Adipose tissue (tissue), 3 donors: ENCODE data around the gene ARHGAP9. TPM values are rescaled to one million over a fixed set of nuclear protein-coding genes. Genes with fewer than 3 reads are reported as not detected.
"Not testable (repeated sequence)": the region's sequence is repeated elsewhere in the genome, so short reads cannot be mapped to it uniquely, and the experiment has no call there.

Experiments used
- H3K27ac ChIP-seq: one replicate; pipeline ENCODE4 v1.5.1; 2013; ENCODE audit warnings: low read depth, low read length
- WGBS, 3 donors: extraction: QIAGEN DNeasy Blood & Tissue Kit; methylation state at CpG; one replicate each; pipeline ENCODE4 v1.1.7; 2013; 5-methylcytosine and 5-hydroxymethylcytosine counted together
- polyA plus RNA-seq, 3 donors: library from polyadenylated mRNA; stranded (reverse); fragments of 200-250 nt; gene quantifications; one replicate each; pipeline ENCODE4 v1.2.3, GENCODE V29; 2013
- donor health status: healthy with polysubstance abuse.
- donor health status: Bipolar disorder and iron deficiency.
- donor health status: healthy.

Gene ARHGAP9
- polyA plus RNA-seq, 3 donors = 2.6 to 33.6 (median 28.7) TPM

DNA sequence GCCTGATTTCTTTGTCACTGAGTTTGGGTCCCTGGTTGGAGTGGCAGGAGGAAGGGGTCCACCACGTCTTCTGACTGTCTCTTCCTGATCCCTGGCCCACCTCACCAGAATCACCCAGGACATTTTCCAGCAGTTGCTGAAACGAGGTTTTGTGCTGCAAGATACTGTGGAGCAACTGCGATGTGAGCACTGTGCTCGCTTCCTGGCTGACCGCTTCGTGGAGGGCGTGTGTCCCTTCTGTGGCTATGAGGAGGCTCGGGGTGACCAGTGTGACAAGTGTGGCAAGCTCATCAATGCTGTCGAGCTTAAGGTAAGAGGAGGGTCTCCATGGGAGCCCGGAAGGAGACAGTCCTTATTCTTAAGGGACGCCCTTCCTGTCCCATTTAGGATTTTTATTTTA, 20.5 kb upstream of the ARHGAP9 start:
- 75 to 93% (median 90%) methylated on average over 11 of the region's 11 CpGs for WGBS, 3 donors
- no peak overlapping the region for H3K27ac ChIP-seq

DNA sequence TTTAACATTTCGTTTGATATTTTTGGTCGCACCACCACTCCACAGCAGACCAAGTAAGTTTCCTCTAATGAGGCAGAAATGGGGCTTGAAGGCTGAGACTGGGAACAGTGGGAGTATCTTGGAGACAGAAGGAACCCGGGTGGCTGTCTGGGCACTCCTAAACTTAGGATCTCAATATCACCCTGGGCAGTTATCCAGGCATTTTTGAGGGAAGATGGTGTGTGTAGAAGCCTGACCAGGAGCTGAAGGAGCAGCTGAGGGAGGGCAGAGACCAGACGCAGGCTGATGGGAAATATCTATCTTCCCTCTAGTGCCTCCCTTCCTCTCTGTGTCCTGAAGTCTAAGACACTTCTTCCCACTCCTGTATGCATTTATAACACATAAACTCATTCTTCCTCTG, 18.9 kb upstream of the ARHGAP9 start:
- WGBS, 3 donors = 90 to 96% (median 94%) methylated on average over 4 of the region's 4 CpGs
- no peak overlapping the region for H3K27ac ChIP-seq

DNA sequence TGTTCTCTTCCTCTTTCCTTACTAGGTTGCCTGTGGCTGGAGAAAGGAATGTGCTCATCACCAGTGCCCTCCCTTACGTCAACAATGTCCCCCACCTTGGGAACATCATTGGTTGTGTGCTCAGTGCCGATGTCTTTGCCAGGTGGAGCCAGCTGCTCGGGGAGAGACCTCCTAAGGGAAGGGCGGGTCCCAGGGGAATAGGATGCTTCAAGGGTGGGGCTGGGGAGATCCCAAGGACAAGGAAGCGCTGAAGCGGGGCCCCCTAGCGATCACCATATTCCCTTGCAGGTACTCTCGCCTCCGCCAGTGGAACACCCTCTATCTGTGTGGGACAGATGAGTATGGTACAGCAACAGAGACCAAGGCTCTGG, 18.5 kb upstream of the ARHGAP9 start:
- H3K27ac ChIP-seq = no peak overlapping the region
- 85 to 94% (median 88%) methylated on average over 9 of the region's 9 CpGs for WGBS, 3 donors

DNA sequence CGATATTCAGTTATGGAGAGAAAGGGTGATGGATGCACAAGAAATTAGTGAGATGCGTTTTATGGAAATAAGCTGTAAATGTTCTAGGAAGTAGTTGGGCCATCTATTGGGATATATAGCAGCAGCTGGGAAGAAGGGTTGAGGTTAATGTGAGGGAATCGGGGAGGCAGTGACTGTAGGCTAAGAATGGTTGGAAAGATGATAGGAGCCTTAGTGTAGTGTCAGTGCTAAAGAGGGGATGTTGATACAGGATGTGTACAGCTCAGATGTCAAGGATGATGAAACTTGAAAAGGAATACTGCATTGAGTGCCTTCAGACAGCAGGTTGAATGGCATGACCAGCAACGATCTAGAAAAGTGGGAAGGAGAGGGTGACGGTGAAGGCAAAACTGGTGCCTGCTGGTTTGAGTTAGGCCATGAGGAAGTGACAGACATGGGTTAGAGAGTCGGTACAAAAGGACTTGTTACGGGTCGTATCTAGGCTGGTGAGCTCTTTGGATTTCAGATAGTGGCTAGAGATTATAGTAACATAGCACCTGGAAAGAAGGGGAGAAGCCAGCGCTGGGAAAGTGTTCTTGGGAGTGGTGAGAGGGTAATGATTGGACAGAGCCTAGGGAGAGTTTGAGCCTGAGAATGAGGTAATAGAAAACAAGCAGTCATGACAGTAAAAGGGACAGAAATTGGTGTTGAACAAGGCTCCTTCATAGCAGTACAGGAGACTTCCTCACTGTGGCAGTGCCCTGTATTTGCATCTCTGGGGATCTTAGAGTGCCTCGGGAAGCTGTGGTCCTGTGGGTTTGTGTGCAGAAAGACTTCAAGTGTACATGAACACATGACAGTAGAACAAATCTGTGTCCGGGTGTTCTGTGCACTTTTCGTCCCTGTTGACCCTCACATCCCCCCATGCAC, 17.8 kb upstream of the ARHGAP9 start:
- whole genome bisulfite sequencing, 3 donors = 90 to 94% (median 93%) methylated on average over 12 of the region's 12 CpGs
- no peak overlapping the region for H3K27ac ChIP-seq

DNA sequence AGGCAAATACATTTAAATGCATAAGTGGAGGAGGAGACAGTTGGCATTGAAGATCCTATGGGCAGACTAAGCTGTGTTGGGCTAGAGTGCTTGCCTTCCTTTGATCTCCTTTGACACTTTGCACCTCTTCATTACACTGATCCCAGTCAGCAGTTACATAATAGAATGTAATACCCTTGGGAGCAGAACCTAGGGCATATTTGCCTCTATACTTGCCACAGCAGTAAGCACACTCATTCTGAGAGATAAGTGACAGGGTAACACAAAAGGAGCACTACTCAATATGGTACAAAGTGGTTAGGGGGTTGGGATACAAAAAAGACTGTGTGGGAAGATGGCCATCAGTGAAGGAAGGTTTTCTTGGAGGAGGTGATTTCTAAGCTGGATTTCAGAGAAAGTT, 17.2 kb upstream of the ARHGAP9 start:
- H3K27ac ChIP-seq = no peak overlapping the region

DNA sequence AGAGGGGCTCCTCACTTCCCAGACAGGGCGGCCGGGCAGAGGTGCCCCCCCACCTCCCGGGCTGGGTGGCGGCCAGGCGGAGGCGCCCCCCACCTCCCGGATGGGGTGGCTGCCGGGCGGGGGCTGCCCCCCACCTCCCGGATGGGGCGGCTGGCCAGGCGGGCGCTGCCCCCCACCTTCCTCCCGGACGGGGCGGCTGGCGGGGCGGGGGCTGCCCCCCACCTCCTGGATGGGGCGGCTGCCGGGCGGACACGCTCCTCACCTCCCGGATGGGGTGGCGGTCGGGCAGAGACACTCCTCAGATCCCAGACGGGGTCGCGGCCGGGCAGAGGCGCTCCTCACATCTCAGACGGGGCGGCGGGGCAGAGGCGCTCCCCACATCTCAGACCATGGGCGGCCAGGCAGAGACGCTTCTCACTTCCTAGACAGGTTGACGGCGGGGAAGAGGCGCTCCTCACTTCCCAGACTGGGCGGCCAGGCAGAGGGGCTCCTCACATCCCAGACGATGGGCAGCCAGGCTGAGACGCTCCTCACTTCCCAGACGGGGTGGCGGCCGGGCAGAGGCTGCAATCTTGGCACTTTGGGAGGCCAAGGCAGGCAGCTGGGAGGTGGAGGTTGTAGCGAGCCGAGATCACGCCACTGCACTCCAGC, 15.5 kb upstream of the ARHGAP9 start:
- H3K27ac ChIP-seq = not testable (repeated sequence)
- 94 to 97% (median 97%) methylated on average over 23 to 45 of the region's 48 CpGs for WGBS, 3 donors

DNA sequence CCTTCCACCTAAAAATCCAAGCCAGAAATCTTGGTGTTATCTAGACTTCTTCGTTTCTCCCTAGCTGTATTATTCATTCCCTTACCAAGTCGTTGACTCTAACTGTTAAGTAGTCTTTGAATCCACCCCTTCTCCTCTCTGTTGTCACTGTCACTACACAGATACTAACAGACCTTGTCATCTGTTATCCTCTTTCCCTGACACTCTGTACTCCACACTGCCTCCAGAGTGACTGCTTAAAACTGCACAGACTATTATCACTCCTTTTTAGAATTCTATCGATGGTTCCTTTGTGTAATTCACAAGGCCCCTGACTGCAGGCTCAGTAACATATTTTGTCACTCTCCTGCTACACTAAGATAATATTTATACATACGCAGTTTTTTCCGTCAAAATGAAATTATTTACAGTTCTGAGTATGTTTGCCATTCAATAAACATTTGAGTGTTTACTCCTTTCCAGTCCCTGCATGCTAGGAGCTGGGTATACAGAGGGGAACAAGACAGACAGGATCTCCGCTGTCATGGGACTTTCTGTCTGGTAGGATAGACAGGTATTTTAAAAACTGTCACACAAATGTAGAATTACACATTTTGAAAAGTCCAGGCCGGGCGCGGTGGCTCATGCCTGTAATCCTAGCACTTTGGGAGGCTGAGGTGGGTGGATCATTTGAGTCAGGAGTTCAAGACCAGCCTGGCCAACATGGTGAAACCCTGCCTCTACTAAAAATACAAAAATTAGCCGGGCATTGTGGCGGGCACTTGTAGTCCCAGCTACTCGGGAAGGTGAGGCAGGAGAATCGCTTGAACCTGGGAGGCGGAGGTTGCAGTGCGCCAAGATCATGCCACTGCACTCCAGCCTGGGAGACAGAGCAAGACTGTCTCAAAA, 12.0 kb upstream of the ARHGAP9 start:
- H3K27ac ChIP-seq = no peak overlapping the region
- WGBS, 3 donors = 88 to 96% (median 94%) methylated on average over 15 of the region's 15 CpGs

DNA sequence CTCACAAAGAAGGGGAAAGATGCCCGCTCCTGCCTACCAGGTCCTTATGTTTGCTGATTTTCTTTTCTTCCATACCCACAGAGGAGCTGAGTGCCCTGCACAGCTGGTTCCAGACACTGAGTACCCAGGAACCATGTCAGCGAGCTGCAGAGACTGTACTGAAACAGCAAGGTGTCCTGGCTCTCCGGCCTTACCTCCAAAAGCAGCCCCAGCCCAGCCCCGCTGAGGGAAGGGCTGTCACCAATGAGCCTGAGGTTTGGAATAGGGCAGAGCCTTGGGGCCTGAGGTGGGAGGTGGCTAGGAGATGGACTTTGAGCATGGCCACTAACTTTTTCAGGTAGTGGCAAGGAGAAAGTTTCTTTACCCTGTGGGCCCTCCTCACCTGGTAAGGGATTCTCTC, 10.5 kb upstream of the ARHGAP9 start:
- WGBS, 3 donors = 93 to 97% (median 97%) methylated on average over 4 of the region's 4 CpGs
- no peak overlapping the region for H3K27ac ChIP-seq

DNA sequence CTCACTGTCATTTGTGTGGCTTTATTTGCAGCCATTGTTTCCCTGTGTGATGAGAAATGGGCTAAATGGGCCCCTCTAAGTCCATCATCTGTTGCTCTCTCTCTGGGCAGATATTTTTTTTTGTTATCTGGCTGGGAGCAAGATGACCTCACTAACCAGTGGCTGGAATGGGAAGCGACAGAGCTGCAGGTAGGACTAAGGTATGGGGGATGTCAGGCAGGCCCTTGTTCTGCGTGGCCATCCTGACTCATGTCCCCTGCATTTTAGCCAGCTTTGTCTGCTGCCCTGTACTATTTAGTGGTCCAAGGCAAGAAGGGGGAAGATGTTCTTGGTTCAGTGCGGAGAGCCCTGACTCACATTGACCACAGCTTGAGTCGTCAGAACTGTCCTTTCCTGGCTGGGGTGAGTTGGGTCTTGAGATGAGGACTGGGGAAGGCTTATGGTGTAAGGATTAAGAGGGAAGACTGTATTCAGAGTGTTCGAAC, 9.5 kb upstream of the ARHGAP9 start:
- WGBS, 3 donors = 76 to 89% (median 89%) methylated on average over 5 of the region's 5 CpGs
- H3K27ac ChIP-seq = no peak overlapping the region

DNA sequence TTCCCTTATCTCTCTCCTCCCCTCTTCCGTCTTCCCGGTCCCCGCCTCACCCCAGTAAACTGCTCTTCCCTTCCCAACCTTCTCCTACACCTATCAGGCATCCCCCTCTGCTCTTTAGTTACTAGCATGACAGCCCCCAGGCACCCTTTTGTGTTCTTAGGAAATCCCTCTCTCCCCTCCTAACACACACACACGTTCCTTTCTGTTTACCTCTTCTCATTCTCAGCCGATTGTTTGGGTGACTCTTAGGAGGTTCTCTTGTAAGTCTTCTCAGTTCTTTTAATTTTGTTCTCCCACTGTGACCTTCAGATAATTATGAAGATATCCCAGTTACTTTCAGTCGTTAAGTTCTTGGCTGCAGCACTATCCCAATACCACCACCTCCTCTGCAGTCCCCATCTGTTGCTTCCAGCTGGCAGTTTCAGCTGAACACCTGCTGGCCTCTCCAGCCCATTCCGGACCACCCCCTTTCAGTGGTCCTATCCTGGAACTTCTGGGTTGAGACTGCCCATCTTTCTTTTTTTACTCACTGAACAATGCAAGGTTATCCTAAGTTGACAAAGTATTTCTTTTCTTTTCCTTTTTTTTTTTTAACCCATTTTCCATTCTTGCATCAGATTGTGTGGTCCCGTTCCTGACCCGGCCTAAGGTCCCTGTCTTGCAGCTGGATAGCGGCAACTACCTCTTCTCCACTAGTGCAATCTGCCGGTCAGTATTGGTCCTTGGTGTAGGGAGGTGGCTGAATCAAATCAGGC, 8.9 kb upstream of the ARHGAP9 start:
- 18 to 31% (median 30%) methylated on average over 11 of the region's 11 CpGs for WGBS, 3 donors
- H3K27ac ChIP-seq = no peak overlapping the region

DNA sequence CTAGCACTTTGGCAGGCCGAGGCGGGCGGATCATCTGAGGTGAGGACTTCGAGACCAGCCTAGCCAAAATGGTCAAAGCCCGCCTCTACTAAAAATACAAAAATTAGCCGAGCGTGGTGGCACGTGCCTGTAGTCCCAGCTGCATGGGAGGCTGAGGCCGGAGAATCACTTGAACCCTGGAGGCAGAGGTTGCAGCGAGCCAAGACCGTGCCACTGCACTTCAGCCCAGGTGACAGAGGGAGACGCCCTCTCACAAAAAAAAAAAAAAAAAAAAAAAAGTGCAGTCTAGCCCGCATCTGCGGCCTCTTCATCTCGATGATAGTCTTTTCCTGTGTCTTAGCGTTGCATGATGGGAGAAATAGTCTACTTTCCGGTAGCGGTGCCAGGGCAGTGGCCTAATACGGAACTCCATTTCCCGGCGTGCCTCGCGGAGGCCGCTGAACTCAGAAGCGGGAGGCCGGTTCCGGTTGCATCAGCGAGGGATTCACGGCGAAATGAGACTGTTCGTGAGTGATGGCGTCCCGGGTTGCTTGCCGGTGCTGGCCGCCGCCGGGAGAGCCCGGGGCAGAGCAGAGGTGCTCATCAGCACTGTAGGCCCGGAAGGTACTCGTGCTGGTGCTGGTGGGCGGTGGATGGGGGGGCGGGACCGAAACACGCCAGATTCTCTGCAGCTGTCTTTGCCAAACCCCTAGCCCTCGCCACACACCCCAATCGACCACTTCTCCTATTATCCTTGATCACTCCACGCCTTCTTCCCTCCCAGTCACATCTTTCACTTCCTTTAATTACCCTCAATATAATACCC, 8.1 kb upstream of the ARHGAP9 start, which contains the start of gene MARS1:
MARS1 (plus strand) TSS at position 472 of the 805 bp plus-strand sequence; CDS start at position 495, 23 bp downstream.
- WGBS, 3 donors = 8 to 10% (median 9%) methylated on average over 42 to 47 of the region's 47 CpGs
- H3K27ac ChIP-seq = no peak within 1 kb of the TSS

DNA sequence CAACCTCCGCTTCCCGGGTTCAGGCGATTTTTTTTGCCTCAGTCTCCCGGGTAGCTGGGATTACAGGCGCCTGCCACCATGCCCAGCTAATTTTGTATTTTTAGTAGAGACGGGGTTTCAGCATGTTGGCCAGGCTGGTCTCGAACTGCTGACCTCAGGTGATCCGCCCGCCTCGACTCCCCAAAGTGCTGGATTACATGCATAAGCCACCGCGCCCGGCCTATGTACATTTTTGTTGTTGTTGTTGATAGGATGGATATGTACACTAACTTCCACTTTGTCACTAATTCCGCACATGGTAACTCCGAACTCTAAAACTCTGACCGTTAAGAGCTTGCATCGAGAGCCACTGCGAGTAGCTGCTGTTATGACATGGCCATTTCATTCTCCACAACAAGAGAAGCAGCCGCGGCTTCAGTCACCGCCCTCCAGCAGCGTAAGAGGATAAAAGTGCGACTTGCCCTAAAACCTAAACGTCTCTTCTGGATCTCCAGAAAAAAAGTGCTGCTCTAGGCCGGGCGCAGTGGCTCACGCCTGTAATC, 7.5 kb upstream of the ARHGAP9 start:
- no peak overlapping the region for H3K27ac ChIP-seq
- WGBS, 3 donors = 81 to 90% (median 87%) methylated on average over 27 of the region's 27 CpGs

DNA sequence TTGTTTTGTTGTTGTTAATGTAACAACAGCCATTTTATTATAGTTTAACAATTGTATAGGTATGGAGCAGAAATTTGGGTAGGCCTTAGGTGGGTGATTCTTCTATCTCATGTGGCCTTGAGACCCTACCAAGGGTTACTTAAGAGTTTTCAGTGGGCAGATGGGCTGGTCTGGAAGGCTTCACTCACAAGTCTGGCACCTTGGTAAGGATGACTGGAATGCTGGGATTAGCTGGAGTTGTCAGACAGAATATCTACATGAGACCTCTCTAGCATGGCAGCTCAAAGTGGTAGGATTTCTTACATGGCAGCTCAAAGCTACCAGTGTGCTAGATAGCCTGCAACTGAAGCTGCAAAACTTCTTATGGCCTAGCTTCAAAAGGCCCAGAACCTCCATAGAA, 6.0 kb upstream of the ARHGAP9 start:
- H3K27ac ChIP-seq = no peak overlapping the region

DNA sequence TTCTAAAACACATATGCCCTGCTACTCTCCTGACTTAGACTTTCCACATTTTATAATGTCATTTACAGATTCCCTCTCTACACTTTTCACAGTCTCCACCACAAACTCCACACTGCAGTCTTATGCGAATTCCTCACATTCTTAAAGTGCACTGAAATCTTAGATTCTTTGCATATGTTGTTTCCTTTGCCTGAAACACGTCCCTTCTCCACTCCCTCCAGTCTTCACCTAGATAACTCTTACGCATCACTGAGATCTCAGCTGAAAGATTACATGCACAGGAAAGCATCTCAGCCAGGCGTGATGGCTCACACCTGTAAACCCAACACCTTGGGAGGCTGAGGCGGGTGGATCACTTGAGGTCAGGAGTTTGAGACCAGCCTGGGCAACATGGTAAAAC, 3.8 kb upstream of the ARHGAP9 start:
- no peak overlapping the region for H3K27ac ChIP-seq
- WGBS, 3 donors = 51 to 64% (median 56%) methylated on average over 5 of the region's 5 CpGs

DNA sequence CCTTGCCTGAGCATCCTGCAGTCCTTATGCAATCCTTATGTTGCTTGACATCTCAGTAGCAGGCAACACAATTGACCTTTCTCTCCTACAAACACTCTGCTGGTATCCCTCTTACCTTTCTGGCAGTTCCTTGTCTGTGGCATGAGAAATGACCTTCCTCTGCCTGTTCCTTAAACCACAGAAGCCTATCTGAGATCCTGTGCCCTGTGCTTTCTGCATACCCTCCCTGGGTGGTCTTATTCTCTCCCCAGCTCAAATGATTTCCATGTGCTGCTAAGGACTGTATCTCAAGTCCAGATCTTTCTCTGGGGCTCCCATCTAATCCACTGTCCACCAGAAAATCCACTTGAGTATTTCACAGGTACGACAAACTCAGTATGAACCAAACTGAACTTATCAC, 2.0 kb upstream of the ARHGAP9 start:
- no peak overlapping the region for H3K27ac ChIP-seq
- 61 to 86% (median 74%) methylated on average over 1 of the region's 1 CpG for WGBS, 3 donors

DNA sequence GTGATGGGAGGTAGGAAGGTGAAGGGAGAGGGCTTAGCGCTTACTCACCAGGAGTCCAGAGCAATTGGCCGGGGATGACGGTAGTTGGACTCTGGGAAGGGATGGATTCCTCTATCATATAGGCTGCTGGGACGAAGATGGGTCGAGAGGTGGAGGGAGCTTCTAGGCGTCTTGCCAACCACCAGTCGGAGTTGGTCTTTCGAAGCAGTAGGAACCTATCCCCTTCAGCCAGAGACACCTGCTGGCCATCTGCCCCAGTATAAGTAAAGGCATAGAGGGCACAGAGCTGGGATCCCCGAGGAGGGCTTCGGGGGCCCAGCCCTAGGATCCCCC, 657 bp downstream of the ARHGAP9 start:
- H3K27ac ChIP-seq = peak overlapping the region; percentile 19
- WGBS, 3 donors = 78 to 81% (median 79%) methylated on average over 10 of the region's 10 CpGs
